Measurements from ENCODE around the gene AQP6.

The AQP6 gene

DNA sequence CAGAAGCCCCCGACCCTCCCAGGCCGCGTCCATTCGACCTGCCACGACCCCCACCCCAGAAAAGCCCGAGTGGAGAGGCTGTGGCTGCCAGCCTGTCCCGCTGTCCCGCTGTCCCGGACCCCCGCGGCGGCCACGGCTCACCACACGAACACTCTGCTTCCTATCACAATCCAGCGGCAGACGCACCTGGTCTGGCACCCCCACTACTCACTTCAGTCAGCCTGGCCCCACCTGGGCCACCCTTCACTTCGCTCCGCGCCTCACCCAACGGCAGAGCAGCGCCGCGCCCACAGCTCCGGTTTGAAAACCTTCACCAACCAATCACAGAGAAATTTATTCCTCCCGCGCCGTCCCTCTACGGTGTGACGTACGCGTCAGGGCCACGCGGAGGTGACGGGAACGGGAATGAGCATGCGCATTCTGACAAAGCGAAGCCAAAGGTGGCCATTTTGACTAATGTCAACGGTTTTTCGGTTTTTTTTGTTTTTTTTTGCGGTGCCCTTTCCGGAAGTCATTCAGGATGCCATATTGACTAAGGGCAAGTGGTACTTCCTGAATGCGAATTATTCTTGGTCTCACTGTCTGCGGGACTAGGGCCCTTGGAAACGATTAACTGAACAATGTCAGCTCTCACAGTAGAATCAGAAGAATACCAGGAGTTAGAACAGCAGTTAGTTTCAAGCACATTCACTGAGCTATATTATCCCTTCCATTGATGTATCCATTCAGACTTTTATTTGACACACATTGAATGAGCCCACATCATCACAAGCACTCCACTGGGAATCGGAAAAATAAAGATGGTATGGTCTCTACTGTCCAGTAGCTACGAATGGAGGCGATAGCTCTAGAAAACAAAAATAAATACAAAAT is 52.7 kb downstream of the AQP6 start, which contains the start of gene RACGAP1:
Gene RACGAP1 (minus strand): TSS at position 308 of the 873 bp plus-strand sequence. CDS start 8,779 bp downstream, outside the sequence.
- TF ChIP-seq RARB (CRISPR knock-in tag; IDR thresholded peaks at IDR 0.05) (no peak), ZC3H10 (CRISPR knock-in tag; IDR thresholded peaks at IDR 0.05) (no peak), CSDC2 (CRISPR knock-in tag; IDR thresholded peaks at IDR 0.05) (no peak), ZFP30 (CRISPR knock-in tag; IDR thresholded peaks at IDR 0.05) (no peak), ZNF565 (CRISPR knock-in tag; conservative IDR thresholded peaks at IDR 0.05; ENCODE audit: low read depth) (no peak), TOX (CRISPR knock-in tag; IDR thresholded peaks at IDR 0.05; ENCODE audit: borderline replicate concordance) (no peak), GLIS3 (CRISPR knock-in tag; IDR thresholded peaks at IDR 0.05) (no peak), ZNF70 (CRISPR knock-in tag; IDR thresholded peaks at IDR 0.05) (no peak), BACH2 (CRISPR knock-in tag; IDR thresholded peaks at IDR 0.05; ENCODE audit: borderline replicate concordance) (no peak), ISL1 (CRISPR knock-in tag; IDR thresholded peaks at IDR 0.05) (no peak), ESRRG (CRISPR knock-in tag; IDR thresholded peaks at IDR 0.05) (no peak), SNAI2 (CRISPR knock-in tag; IDR thresholded peaks at IDR 0.05) (no peak), PPARA (CRISPR knock-in tag; IDR thresholded peaks at IDR 0.05; ENCODE audit: borderline replicate concordance) (no peak)
- TF ChIP-seq, protein P1, sequence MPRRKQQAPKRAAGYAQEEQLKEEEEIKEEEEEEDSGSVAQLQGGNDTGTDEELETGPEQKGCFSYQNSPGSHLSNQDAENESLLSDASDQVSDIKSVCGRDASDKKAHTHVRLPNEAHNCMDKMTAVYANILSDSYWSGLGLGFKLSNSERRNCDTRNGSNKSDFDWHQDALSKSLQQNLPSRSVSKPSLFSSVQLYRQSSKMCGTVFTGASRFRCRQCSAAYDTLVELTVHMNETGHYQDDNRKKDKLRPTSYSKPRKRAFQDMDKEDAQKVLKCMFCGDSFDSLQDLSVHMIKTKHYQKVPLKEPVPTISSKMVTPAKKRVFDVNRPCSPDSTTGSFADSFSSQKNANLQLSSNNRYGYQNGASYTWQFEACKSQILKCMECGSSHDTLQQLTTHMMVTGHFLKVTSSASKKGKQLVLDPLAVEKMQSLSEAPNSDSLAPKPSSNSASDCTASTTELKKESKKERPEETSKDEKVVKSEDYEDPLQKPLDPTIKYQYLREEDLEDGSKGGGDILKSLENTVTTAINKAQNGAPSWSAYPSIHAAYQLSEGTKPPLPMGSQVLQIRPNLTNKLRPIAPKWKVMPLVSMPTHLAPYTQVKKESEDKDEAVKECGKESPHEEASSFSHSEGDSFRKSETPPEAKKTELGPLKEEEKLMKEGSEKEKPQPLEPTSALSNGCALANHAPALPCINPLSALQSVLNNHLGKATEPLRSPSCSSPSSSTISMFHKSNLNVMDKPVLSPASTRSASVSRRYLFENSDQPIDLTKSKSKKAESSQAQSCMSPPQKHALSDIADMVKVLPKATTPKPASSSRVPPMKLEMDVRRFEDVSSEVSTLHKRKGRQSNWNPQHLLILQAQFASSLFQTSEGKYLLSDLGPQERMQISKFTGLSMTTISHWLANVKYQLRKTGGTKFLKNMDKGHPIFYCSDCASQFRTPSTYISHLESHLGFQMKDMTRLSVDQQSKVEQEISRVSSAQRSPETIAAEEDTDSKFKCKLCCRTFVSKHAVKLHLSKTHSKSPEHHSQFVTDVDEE (CRISPR knock-in tag; IDR thresholded peaks at IDR 0.05) = no peak
- TF ChIP-seq, protein P2, sequence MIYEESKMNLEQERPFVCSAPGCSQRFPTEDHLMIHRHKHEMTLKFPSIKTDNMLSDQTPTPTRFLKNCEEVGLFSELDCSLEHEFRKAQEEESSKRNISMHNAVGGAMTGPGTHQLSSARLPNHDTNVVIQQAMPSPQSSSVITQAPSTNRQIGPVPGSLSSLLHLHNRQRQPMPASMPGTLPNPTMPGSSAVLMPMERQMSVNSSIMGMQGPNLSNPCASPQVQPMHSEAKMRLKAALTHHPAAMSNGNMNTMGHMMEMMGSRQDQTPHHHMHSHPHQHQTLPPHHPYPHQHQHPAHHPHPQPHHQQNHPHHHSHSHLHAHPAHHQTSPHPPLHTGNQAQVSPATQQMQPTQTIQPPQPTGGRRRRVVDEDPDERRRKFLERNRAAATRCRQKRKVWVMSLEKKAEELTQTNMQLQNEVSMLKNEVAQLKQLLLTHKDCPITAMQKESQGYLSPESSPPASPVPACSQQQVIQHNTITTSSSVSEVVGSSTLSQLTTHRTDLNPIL (CRISPR knock-in tag; IDR thresholded peaks at IDR 0.05; ENCODE audit: low read depth) = no peak
- TF ChIP-seq, protein P3, sequence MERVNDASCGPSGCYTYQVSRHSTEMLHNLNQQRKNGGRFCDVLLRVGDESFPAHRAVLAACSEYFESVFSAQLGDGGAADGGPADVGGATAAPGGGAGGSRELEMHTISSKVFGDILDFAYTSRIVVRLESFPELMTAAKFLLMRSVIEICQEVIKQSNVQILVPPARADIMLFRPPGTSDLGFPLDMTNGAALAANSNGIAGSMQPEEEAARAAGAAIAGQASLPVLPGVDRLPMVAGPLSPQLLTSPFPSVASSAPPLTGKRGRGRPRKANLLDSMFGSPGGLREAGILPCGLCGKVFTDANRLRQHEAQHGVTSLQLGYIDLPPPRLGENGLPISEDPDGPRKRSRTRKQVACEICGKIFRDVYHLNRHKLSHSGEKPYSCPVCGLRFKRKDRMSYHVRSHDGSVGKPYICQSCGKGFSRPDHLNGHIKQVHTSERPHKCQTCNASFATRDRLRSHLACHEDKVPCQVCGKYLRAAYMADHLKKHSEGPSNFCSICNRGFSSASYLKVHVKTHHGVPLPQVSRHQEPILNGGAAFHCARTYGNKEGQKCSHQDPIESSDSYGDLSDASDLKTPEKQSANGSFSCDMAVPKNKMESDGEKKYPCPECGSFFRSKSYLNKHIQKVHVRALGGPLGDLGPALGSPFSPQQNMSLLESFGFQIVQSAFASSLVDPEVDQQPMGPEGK (CRISPR knock-in tag; IDR thresholded peaks at IDR 0.05; ENCODE audit: borderline replicate concordance) = no peak
- TF ChIP-seq, protein P4, sequence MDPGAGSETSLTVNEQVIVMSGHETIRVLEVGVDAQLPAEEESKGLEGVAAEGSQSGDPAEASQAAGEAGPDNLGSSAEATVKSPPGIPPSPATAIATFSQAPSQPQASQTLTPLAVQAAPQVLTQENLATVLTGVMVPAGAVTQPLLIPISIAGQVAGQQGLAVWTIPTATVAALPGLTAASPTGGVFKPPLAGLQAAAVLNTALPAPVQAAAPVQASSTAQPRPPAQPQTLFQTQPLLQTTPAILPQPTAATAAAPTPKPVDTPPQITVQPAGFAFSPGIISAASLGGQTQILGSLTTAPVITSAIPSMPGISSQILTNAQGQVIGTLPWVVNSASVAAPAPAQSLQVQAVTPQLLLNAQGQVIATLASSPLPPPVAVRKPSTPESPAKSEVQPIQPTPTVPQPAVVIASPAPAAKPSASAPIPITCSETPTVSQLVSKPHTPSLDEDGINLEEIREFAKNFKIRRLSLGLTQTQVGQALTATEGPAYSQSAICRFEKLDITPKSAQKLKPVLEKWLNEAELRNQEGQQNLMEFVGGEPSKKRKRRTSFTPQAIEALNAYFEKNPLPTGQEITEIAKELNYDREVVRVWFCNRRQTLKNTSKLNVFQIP (CRISPR knock-in tag; IDR thresholded peaks at IDR 0.05; ENCODE audit: borderline replicate concordance, low read depth) = no peak
- ATAC-seq = peak; percentile 98

DNA sequence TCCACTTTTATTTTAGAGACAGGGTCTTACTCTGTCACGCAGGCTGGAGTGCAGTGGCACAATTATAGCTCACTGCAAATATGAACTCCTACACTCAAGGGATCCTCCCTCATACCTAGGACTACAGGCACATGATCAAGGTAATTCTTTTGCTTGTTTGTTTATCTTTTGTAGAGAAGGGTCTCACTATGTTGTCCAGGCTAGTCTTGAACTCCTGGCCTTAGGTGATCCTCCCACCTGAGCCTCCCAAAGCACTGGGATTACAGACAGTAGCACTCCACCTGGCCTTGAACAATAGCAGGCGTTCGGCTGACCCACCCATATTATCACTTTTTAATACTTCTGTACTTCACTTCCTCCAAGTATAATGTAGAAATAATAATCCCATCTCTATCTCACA is 53.9 kb downstream of the AQP6 start:
- ATAC-seq = no peak
- TF ChIP-seq, protein P4 (CRISPR knock-in tag; IDR thresholded peaks at IDR 0.05; ENCODE audit: borderline replicate concordance, low read depth) = no peak
- TF ChIP-seq RARB (CRISPR knock-in tag; IDR thresholded peaks at IDR 0.05) (no peak), SNAI2 (CRISPR knock-in tag; IDR thresholded peaks at IDR 0.05) (no peak), ZNF70 (CRISPR knock-in tag; IDR thresholded peaks at IDR 0.05) (no peak), ARNTL (CRISPR knock-in tag; IDR thresholded peaks at IDR 0.05; ENCODE audit: borderline replicate concordance, low read depth) (no peak), BACH2 (CRISPR knock-in tag; IDR thresholded peaks at IDR 0.05; ENCODE audit: borderline replicate concordance) (no peak), CSDC2 (CRISPR knock-in tag; IDR thresholded peaks at IDR 0.05) (no peak), OSR1 (CRISPR knock-in tag; IDR thresholded peaks at IDR 0.05) (no peak), ESRRG (CRISPR knock-in tag; IDR thresholded peaks at IDR 0.05) (no peak), TOX (CRISPR knock-in tag; IDR thresholded peaks at IDR 0.05; ENCODE audit: borderline replicate concordance) (no peak), TCF4 (CRISPR knock-in tag; IDR thresholded peaks at IDR 0.05; ENCODE audit: borderline replicate concordance) (no peak), PPARA (CRISPR knock-in tag; IDR thresholded peaks at IDR 0.05; ENCODE audit: borderline replicate concordance) (no peak), ZNF8 (CRISPR knock-in tag; IDR thresholded peaks at IDR 0.05) (no peak), ISL1 (CRISPR knock-in tag; IDR thresholded peaks at IDR 0.05) (no peak)
- TF ChIP-seq, protein P5, sequence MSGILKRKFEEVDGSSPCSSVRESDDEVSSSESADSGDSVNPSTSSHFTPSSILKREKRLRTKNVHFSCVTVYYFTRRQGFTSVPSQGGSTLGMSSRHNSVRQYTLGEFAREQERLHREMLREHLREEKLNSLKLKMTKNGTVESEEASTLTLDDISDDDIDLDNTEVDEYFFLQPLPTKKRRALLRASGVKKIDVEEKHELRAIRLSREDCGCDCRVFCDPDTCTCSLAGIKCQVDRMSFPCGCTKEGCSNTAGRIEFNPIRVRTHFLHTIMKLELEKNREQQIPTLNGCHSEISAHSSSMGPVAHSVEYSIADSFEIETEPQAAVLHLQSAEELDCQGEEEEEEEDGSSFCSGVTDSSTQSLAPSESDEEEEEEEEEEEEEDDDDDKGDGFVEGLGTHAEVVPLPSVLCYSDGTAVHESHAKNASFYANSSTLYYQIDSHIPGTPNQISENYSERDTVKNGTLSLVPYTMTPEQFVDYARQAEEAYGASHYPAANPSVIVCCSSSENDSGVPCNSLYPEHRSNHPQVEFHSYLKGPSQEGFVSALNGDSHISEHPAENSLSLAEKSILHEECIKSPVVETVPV (CRISPR knock-in tag; IDR thresholded peaks at IDR 0.05) = no peak
- TF ChIP-seq, protein P3 (CRISPR knock-in tag; IDR thresholded peaks at IDR 0.05; ENCODE audit: borderline replicate concordance) = no peak
